Measurements from ENCODE around the gene RNF150. TPM values are rescaled to one million over a fixed set of nuclear protein-coding genes. Genes with fewer than 3 reads are reported as not detected.
A peak's percentile ranks its signal among the peaks of the same experiment; 100 is the strongest.

The RNF150 gene
- total and polyA plus RNA-seq, 2 of the 8 experiments (the other 6 are each of a cell fraction or from before 2014, with no cell fraction given), result 3.4 to 4.8 TPM

DNA sequence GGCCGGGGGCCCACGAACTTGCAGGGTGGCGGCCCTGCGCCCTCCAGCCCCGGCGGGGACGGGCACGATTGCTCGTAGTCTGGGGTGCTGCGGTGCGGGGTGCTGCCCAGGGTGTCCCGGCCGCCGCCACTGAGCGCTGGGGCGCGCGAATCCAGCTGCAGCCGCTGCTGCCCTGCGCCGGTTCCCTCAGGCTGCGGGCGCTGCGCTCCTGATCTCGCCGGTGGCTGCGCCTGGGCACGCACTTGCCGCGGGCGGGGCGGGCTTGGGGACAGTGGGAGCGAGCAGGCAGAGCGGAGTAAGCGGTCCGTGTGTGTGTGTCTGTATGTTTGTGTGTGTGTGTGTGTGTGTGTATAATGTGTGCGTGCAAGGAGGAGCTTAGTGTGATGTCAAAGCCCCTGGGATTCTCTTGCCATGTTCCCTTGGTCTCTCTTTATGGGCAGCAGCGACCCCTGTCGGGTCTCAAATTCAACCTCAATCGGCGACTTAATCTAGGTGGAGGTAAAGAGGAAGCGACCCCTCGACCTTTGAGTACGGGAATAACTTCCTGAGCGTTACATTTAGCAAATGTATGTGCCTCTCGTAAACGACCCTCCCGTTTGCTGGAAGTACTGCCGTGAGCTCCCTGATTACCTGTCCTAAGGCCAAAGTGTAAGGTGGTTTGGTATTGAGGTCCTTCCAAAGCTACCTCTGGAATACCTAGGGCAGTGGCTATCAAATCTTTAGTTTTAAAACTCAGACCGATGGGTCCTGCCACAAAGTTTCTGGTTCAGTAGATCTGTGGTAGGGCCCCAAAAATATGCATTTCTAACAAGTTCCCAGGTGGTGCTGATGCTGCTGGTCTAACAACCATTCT, at the start of gene RNF150 (continued):
- TF ChIP-seq, protein P1, sequence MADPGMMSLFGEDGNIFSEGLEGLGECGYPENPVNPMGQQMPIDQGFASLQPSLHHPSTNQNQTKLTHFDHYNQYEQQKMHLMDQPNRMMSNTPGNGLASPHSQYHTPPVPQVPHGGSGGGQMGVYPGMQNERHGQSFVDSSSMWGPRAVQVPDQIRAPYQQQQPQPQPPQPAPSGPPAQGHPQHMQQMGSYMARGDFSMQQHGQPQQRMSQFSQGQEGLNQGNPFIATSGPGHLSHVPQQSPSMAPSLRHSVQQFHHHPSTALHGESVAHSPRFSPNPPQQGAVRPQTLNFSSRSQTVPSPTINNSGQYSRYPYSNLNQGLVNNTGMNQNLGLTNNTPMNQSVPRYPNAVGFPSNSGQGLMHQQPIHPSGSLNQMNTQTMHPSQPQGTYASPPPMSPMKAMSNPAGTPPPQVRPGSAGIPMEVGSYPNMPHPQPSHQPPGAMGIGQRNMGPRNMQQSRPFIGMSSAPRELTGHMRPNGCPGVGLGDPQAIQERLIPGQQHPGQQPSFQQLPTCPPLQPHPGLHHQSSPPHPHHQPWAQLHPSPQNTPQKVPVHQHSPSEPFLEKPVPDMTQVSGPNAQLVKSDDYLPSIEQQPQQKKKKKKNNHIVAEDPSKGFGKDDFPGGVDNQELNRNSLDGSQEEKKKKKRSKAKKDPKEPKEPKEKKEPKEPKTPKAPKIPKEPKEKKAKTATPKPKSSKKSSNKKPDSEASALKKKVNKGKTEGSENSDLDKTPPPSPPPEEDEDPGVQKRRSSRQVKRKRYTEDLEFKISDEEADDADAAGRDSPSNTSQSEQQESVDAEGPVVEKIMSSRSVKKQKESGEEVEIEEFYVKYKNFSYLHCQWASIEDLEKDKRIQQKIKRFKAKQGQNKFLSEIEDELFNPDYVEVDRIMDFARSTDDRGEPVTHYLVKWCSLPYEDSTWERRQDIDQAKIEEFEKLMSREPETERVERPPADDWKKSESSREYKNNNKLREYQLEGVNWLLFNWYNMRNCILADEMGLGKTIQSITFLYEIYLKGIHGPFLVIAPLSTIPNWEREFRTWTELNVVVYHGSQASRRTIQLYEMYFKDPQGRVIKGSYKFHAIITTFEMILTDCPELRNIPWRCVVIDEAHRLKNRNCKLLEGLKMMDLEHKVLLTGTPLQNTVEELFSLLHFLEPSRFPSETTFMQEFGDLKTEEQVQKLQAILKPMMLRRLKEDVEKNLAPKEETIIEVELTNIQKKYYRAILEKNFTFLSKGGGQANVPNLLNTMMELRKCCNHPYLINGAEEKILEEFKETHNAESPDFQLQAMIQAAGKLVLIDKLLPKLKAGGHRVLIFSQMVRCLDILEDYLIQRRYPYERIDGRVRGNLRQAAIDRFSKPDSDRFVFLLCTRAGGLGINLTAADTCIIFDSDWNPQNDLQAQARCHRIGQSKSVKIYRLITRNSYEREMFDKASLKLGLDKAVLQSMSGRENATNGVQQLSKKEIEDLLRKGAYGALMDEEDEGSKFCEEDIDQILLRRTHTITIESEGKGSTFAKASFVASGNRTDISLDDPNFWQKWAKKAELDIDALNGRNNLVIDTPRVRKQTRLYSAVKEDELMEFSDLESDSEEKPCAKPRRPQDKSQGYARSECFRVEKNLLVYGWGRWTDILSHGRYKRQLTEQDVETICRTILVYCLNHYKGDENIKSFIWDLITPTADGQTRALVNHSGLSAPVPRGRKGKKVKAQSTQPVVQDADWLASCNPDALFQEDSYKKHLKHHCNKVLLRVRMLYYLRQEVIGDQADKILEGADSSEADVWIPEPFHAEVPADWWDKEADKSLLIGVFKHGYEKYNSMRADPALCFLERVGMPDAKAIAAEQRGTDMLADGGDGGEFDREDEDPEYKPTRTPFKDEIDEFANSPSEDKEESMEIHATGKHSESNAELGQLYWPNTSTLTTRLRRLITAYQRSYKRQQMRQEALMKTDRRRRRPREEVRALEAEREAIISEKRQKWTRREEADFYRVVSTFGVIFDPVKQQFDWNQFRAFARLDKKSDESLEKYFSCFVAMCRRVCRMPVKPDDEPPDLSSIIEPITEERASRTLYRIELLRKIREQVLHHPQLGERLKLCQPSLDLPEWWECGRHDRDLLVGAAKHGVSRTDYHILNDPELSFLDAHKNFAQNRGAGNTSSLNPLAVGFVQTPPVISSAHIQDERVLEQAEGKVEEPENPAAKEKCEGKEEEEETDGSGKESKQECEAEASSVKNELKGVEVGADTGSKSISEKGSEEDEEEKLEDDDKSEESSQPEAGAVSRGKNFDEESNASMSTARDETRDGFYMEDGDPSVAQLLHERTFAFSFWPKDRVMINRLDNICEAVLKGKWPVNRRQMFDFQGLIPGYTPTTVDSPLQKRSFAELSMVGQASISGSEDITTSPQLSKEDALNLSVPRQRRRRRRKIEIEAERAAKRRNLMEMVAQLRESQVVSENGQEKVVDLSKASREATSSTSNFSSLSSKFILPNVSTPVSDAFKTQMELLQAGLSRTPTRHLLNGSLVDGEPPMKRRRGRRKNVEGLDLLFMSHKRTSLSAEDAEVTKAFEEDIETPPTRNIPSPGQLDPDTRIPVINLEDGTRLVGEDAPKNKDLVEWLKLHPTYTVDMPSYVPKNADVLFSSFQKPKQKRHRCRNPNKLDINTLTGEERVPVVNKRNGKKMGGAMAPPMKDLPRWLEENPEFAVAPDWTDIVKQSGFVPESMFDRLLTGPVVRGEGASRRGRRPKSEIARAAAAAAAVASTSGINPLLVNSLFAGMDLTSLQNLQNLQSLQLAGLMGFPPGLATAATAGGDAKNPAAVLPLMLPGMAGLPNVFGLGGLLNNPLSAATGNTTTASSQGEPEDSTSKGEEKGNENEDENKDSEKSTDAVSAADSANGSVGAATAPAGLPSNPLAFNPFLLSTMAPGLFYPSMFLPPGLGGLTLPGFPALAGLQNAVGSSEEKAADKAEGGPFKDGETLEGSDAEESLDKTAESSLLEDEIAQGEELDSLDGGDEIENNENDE (IDR thresholded peaks at IDR 0.05; ENCODE audit: insufficient replicate concordance, low read length), result no peak
- TF ChIP-seq CHD1 (IDR thresholded peaks at IDR 0.05; ENCODE audit: low read depth, low read length) (no peak), EZH2 (IDR thresholded peaks at IDR 0.05; ENCODE audit: low read depth, low read length, severe bottlenecking) (no peak), JUND (IDR thresholded peaks at IDR 0.05; ENCODE audit: low read length) (no peak; the same call in 1 of the 2 replicates), ASH2L (IDR thresholded peaks at IDR 0.05; ENCODE audit: low read length) (peak; percentile 46), KDM4A (IDR thresholded peaks at IDR 0.05; ENCODE audit: low read depth, low read length, severe bottlenecking) (no peak), TEAD4 (IDR thresholded peaks at IDR 0.05; ENCODE audit: low read depth, low read length) (no peak), HDAC2 (IDR thresholded peaks at IDR 0.05; ENCODE audit: borderline replicate concordance in 1 of 2, low read depth in 2 of 2, low read length in 2 of 2) (no peak), YY1 (IDR thresholded peaks at IDR 0.05; ENCODE audit: low read depth, low read length) (0 out of 2 replicates have a peak, but pooled peaks have one; percentile 3), KDM5A (IDR thresholded peaks at IDR 0.05; ENCODE audit: low read length) (no peak)

All from H1 (cell line).